PC-9 (cell line): ENCODE results near the gene RBM39. TPM values are rescaled to one million over a fixed set of nuclear protein-coding genes. Genes with fewer than 3 reads are reported as not detected.

ENCODE experiments used
- BruUV-seq: library from RNA; stranded (reverse); fragments of 400-500 nt; replicated peaks from 2 replicates; lab custom pipeline; 2021; lab: Mats Ljungman, UMichigan
- CTCF ChIA-PET: fragments of 300-600 bp; sonication (Branson Sonifier 250); formaldehyde crosslinking; loops from one replicate; lab custom pipeline; 2022; ENCODE audit warnings: antibody characterized with exemption; lab: Charles Lee
- POLR2A ChIA-PET: fragments of 300-600 bp; sonication (Branson Sonifier 250); formaldehyde crosslinking; loops from one replicate; lab custom pipeline; 2022; ENCODE audit warnings: antibody characterized with exemption; ENCODE audit not compliant: unreplicated experiment; lab: Charles Lee
- DNase-seq, 2 experiments: peaks; one replicate each; pipeline versions ENCODE4 v3.0.0 to v3.0.0-alpha.2; 2015 to 2022; ENCODE audit warnings: mixed read lengths in 1 of 2
- H2AFZ ChIP-seq: fragments of 200-600 bp; sonication (generic); 2 replicates; pipeline ENCODE4 v1.8.1; 2017; ENCODE audit warnings: antibody characterized with exemption
- H3F3A ChIP-seq: fragments of 200-600 bp; sonication (generic); 2 replicates; pipeline ENCODE4 v1.8.1; 2017; ENCODE audit warnings: antibody characterized with exemption, mild to moderate bottlenecking, low read depth; ENCODE audit not compliant: insufficient read depth
- H3K27ac ChIP-seq: fragments of 200-600 bp; sonication (generic); 2 replicates; pipeline ENCODE4 v1.6.1; 2016; ENCODE audit warnings: mixed run types
- H3K27me3 ChIP-seq: fragments of 200-600 bp; sonication (generic); 2 replicates; pipeline ENCODE4 v1.6.1; 2016; ENCODE audit warnings: low read depth, mixed run types; ENCODE audit not compliant: insufficient read depth
- H3K36me3 ChIP-seq: fragments of 200-600 bp; sonication (generic); 2 replicates; pipeline ENCODE4 v1.6.1; 2016; ENCODE audit warnings: low read depth, mixed run types
- H3K4me1 ChIP-seq: fragments of 200-600 bp; sonication (generic); replicated peaks from 2 replicates; pipeline ENCODE4 v1.6.1; 2016; ENCODE audit warnings: mixed run types; ENCODE audit not compliant: insufficient read depth
- H3K4me2 ChIP-seq: fragments of 200-600 bp; sonication (generic); 2 replicates; pipeline ENCODE4 v1.6.1; 2017; ENCODE audit warnings: mixed run types
- H3K4me3 ChIP-seq: fragments of 200-600 bp; sonication (generic); 2 replicates; pipeline ENCODE4 v1.6.1; 2016; ENCODE audit warnings: mixed run types
- H3K79me2 ChIP-seq: fragments of 200-600 bp; sonication (generic); 2 replicates; pipeline ENCODE4 v1.6.1; 2017; ENCODE audit warnings: low read depth, mixed run types
- H3K9me2 ChIP-seq: fragments of 200-600 bp; sonication (generic); 2 replicates; pipeline ENCODE4 v1.8.1; 2017; ENCODE audit warnings: mild to moderate bottlenecking; ENCODE audit not compliant: insufficient read depth
- H3K9me3 ChIP-seq: fragments of 200-600 bp; sonication (generic); 2 replicates; pipeline ENCODE4 v1.8.1; 2016; ENCODE audit warnings: low read depth; ENCODE audit not compliant: insufficient read depth
- H4K20me1 ChIP-seq: fragments of 200-600 bp; sonication (generic); 2 replicates; pipeline ENCODE4 v1.8.1; 2017; ENCODE audit not compliant: insufficient read depth
- EZH2 ChIP-seq: fragments of 200-600 bp; sonication (generic); IDR thresholded peaks from 2 replicates; pipeline ENCODE4 v1.8.0; 2017; ENCODE audit warnings: antibody characterized with exemption, low read depth
- intact Hi-C: fragments of 100-400 bp; cut with micrococcal nuclease; formaldehyde crosslinking; loops from one replicate; pipeline ENCODE4 v1.10.0; 2022; ENCODE audit not compliant: unreplicated experiment
- total RNA-seq: library from RNA; stranded (reverse); gene quantifications from 2 replicates; pipeline ENCODE4 v1.2.3, GENCODE V29; 2021
- TF ChIP-seq, protein P1 (sequence below): fragments of 200-600 bp; sonication (generic); conservative IDR thresholded peaks from 2 replicates; pipeline ENCODE4 v1.6.1; 2017; ENCODE audit warnings: mixed run types, antibody characterized with exemption, mild to moderate bottlenecking, moderate library complexity

RBM39 gene
- total RNA-seq, 1 experiment from 2014 or later, result 379 TPM

DNA sequence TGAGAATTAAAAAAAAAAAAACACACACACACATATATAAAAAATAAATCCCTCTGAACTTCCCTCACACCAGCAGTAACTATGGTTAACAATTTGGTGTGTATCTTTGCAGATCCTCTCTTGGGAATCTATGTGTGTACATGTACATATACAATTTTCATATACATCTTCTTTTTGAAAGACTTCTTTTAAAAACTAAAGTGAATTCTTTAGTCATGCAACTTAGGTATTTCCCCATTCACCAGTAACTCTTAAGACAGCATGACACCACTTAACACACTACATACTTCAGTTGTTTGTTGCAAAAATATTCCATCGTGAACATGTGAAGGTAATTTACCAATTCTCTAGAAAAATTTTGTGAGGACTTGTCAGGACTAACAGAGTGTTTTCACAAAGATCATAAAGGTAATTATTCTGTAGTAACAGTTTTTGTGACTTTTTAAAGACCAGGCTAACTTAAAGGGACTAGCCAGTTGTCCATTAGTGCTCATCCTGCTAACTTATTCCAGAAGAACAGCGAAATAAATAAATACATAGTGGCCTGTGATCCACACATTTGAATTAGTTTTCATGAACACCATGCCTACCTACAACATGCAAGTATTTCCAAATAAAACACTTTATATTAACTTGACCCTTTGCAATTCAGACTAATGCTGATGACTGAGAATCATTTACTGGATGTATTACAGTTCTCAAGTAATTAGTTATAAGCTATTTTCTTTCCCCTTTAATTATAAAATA is 12.1 kb downstream of the RBM39 start:
- H3K9me3 ChIP-seq, result no peaks in the 10 kb centered on the region
- intact Hi-C loops, result no loop called here
- ChIA-PET POLR2A (interaction anchor here (0.7 to 1.0 kb wide), 2 partner anchors 13 to 189 kb away, joined by 4 to 18 read pairs; no protein-coding TSS in a partner anchor), CTCF (interaction anchor here (0.7 kb wide), 1 partner anchor 36 kb away, joined by 4 read pairs; no protein-coding TSS in a partner anchor)
- H3K79me2 ChIP-seq, result peaks cover 97% of the 10 kb centered on the region
- no peak overlapping the region for H3K4me2 ChIP-seq
- H3K4me1 ChIP-seq, result peaks cover 11% of the 10 kb centered on the region; the same call in 1 of the 2 replicates
- H3F3A ChIP-seq, result peaks cover 83% of the 10 kb centered on the region
- peaks cover 86% of the 10 kb centered on the region for H3K36me3 ChIP-seq
- no peaks in the 10 kb centered on the region for H3K27me3 ChIP-seq
- no peaks in the 10 kb centered on the region for H3K9me2 ChIP-seq
- no peak overlapping the region for H3K27ac ChIP-seq
- H4K20me1 ChIP-seq, result peaks cover 98% of the 10 kb centered on the region
- no TSS peak for BruUV-seq
- no peak for TF ChIP-seq EZH2
- TF ChIP-seq, protein P1, sequence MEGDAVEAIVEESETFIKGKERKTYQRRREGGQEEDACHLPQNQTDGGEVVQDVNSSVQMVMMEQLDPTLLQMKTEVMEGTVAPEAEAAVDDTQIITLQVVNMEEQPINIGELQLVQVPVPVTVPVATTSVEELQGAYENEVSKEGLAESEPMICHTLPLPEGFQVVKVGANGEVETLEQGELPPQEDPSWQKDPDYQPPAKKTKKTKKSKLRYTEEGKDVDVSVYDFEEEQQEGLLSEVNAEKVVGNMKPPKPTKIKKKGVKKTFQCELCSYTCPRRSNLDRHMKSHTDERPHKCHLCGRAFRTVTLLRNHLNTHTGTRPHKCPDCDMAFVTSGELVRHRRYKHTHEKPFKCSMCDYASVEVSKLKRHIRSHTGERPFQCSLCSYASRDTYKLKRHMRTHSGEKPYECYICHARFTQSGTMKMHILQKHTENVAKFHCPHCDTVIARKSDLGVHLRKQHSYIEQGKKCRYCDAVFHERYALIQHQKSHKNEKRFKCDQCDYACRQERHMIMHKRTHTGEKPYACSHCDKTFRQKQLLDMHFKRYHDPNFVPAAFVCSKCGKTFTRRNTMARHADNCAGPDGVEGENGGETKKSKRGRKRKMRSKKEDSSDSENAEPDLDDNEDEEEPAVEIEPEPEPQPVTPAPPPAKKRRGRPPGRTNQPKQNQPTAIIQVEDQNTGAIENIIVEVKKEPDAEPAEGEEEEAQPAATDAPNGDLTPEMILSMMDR, result no peak
- H3K4me3 ChIP-seq, result no peak overlapping the region
- DNase-seq, result no peak
- no peak overlapping the region for H2AFZ ChIP-seq

DNA sequence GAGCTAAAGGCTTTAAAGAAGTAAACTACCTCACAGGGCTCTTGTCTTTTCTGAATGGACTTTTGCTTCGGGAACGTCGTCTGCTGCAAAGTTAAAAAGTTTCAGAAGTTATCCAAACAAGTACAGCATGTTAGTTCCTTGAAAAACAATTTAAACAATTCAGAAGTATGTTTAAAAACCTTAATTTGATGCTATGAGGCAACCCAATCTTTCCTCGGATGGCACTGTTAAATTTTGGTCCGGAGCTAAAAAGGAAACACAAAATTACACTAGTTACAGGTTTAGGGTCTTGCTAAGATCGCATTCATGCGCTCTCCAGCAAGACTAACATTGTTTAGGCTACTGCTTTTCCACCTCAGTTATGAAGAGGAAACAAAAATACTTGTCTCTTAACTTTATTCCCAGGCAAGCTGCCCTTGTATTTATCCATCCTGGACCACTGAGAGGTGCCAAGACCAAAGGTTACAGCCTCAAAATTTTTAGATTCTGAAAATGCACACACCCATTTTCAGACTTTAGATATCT is 12.7 kb downstream of the RBM39 start:
- no peaks in the 10 kb centered on the region for H3K27me3 ChIP-seq
- POLR2A ChIA-PET, result interaction anchor here (0.7 kb wide), 1 partner anchor 190 kb away, joined by 4 read pairs; no protein-coding TSS in a partner anchor
- intact Hi-C loops, result no loop called here
- TF ChIP-seq, protein P1, result no peak
- TF ChIP-seq EZH2, result no peak
- CTCF ChIA-PET, result interaction anchor here (0.5 to 0.7 kb wide), 2 partner anchors 35 to 156 kb away, joined by 4 read pairs; no protein-coding TSS in a partner anchor
- DNase-seq, result no peak
- H3K9me3 ChIP-seq, result no peaks in the 10 kb centered on the region
- BruUV-seq, result no TSS peak
- peaks cover 97% of the 10 kb centered on the region for H3K79me2 ChIP-seq
- H3K4me3 ChIP-seq, result no peak overlapping the region
- H4K20me1 ChIP-seq, result peaks cover 98% of the 10 kb centered on the region
- no peak overlapping the region for H2AFZ ChIP-seq
- no peak overlapping the region for H3K27ac ChIP-seq
- no peaks in the 10 kb centered on the region for H3K9me2 ChIP-seq
- 0 out of 2 replicates have a peak, but pooled peaks cover 4% of the 10 kb centered on the region for H3K4me1 ChIP-seq
- no peak overlapping the region for H3K4me2 ChIP-seq
- peaks cover 86% of the 10 kb centered on the region for H3K36me3 ChIP-seq
- H3F3A ChIP-seq, result peaks cover 82% of the 10 kb centered on the region

DNA sequence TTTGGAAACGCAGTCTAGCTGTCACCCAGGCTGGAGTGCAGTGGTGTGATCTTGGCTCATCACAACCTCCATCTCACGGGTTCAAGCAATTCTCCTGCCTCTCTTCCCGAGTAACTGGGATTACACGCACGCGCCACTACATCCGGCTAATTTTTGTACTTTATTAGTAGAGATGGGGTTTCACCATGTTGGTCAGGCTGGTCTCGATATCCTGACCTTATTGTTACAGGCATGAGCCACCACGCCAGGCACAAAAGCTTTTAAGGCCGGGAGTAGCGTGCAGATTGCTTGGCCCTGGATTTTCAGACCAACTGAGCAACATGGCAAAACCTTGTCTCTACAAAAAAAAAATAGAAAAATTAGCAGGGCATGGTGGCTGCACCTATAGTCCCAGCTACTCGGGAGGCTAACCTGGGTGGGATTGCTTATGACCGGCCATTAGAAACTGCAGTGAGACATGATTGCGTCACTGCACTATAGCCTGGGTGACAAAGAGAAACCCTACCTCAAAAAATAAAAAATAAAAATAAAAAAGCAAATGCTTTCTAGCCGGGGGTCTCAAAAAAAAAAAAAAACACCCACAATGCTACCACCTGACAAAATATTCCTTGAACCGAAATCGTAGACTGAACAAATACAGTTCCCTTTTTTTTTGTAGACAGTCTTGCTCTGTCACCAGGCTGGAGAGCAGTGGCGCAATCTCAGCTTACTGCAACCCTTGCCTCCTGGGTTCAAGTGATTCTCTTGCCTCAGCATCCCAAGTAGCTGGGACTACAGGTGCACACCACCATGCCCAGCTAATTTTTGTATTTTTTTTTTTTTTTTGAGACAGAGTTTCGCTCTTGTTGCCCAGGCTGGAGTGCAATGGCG is 15.0 kb downstream of the RBM39 start:
- BruUV-seq, result no TSS peak
- Histone ChIP-seq H3K9me2 (no peaks in the 10 kb centered on the region), H3K4me3 (no peak overlapping the region), H2AFZ (no peak overlapping the region), H3K4me2 (no peak overlapping the region), H4K20me1 (peaks cover 97% of the 10 kb centered on the region), H3K4me1 (0 out of 2 replicates have a peak, but pooled peaks cover 4% of the 10 kb centered on the region), H3K27me3 (no peaks in the 10 kb centered on the region), H3K9me3 (no peaks in the 10 kb centered on the region), H3F3A (peaks cover 89% of the 10 kb centered on the region), H3K27ac (no peak overlapping the region), H3K79me2 (peaks cover 95% of the 10 kb centered on the region), H3K36me3 (peaks cover 75% of the 10 kb centered on the region)
- no peak for DNase-seq
- POLR2A ChIA-PET, result no interaction called here
- intact Hi-C loops, result no loop called here
- CTCF ChIA-PET, result no interaction called here
- TF ChIP-seq EZH2, result no peak
- TF ChIP-seq, protein P1, result no peak
